GM12874 (cell line): ENCODE measurements around the gene DEFB123.

Experiments used
- CTCF ChIP-seq: IDR thresholded peaks from 2 replicates; pipeline ENCODE4 v1.5.1; 2011; ENCODE audit warnings: low read depth, mild to moderate bottlenecking, control low read depth, low read length, moderate library complexity; ENCODE audit not compliant: insufficient read depth

Gene DEFB123

GRCh38 chr20:31476643-31477215, 36.3 kb downstream of the DEFB123 start:
- TF ChIP-seq CTCF = no peak

- no peak for TF ChIP-seq CTCF
Measured at GRCh38 chr20:31484001-31484400, 43.6 kb downstream of the DEFB123 start.

- TF ChIP-seq CTCF = no peak
Measured at GRCh38 chr20:31485450-31486339, 45.3 kb downstream of the DEFB123 start.

- TF ChIP-seq CTCF = no peak
Measured at GRCh38 chr20:31488115-31488514, 47.7 kb downstream of the DEFB123 start.

- TF ChIP-seq CTCF = no peak
Measured at GRCh38 chr20:31489152-31489551, 48.7 kb downstream of the DEFB123 start.

- no peak for TF ChIP-seq CTCF
Measured at GRCh38 chr20:31490752-31491151, 50.3 kb downstream of the DEFB123 start.

GRCh38 chr20:31494131-31494530, 53.7 kb downstream of the DEFB123 start:
- TF ChIP-seq CTCF = no peak
